Posterior vena cava (tissue), 2 donors: ENCODE measurements around the gene RO60. TPM values are rescaled to one million over a fixed set of nuclear protein-coding genes. Genes with fewer than 3 reads are reported as not detected.

Source experiments
- DNase-seq: peaks from one replicate; pipeline ENCODE4 v3.0.0-alpha.2; 2020; ENCODE audit warnings: low spot score
- intact Hi-C, 2 donors: fragments of 100-400 bp; cut with DNase I; formaldehyde crosslinking; loops; one replicate each; pipeline versions ENCODE4 v1.14.1 to v1.14.2; 2022 to 2023
- total RNA-seq, 2 donors: library from RNA; stranded (reverse); fragmentation: NEBNext Ultra II Directional; extraction: Animal tissue kit (Norgen Biotek cat#: 25700); gene quantifications; one replicate each; pipeline ENCODE4 v1.2.1, GENCODE V29; 2021
- donor health status: DM: yes; HTN: yes; CAD: no.
- donor health status: DM: yes; HTN: yes; CAD: no.

Gene RO60
- total RNA-seq, 2 donors from 2014 or later = 70.5 to 80.6 TPM

- DNase-seq = no peak
- intact Hi-C loops = no loop called here
Measured at GRCh38 chr1:193102662-193103061, 43.2 kb downstream of the RO60 start.

- no peak for DNase-seq
- intact Hi-C loops = no loop called here
Measured at GRCh38 chr1:193103759-193104501, 44.5 kb downstream of the RO60 start.

GRCh38 chr1:193104502-193104906 is 45.1 kb downstream of the RO60 start:
- peak; percentile 86 for DNase-seq
- intact Hi-C loops = no loop called here

- intact Hi-C loops = no loop called here
- peak; percentile 95 for DNase-seq
Measured at GRCh38 chr1:193104907-193105820, 45.8 kb downstream of the RO60 start, which contains the start of gene GLRX2. Gene GLRX2, minus strand, starts transcription at chr1:193105414. Its CDS starts 32 bp downstream, at chr1:193105382.

- no peak for DNase-seq
- intact Hi-C loops = no loop called here
Measured at GRCh38 chr1:193105821-193106177, 46.4 kb downstream of the RO60 start.

GRCh38 chr1:193108471-193108870 is 49.1 kb downstream of the RO60 start:
- DNase-seq = no peak
- intact Hi-C loops = no loop called here

Other genes with a start within 250 kb of the RO60 start
- 10 to 100 TPM; 26.0 to 36.7 TPM for gene UCHL5, start 252 bp upstream of the RO60 start, total RNA-seq
- gene GLRX2, start 45.8 kb downstream of the RO60 start, total RNA-seq = 10 to 100 TPM; 21.1 to 26.6 TPM
- gene CDC73, start 62.4 kb downstream of the RO60 start, total RNA-seq = 10 to 100 TPM; 70.0 to 79.1 TPM
- gene B3GALT2, start 127.0 kb downstream of the RO60 start, total RNA-seq = under 1 TPM; 0.76 to 0.88 TPM